GM13976 (cell line): ENCODE results near the gene SETD1A.

Source experiments
- DNase-seq: peaks from one replicate; pipeline ENCODE4 v3.0.0; 2012; ENCODE audit warnings: low spot score
- in situ Hi-C: fragments of 300-500 bp; cut with MboI; formaldehyde crosslinking; loops from one replicate; pipeline ENCODE4 v1.12.0; 2022; ENCODE audit warnings: low sequenced_read_pairs, mixed read lengths, inconsistent platforms; ENCODE audit not compliant: unreplicated experiment
- TF ChIP-seq, protein P1 (sequence below): IDR thresholded peaks from 2 replicates; pipeline ENCODE4 v1.5.1; 2012; ENCODE audit warnings: borderline replicate concordance, mild to moderate bottlenecking; ENCODE audit not compliant: insufficient read depth; ENCODE audit errors: extremely low read depth, missing control alignments, control extremely low read depth

The SETD1A gene

DNA sequence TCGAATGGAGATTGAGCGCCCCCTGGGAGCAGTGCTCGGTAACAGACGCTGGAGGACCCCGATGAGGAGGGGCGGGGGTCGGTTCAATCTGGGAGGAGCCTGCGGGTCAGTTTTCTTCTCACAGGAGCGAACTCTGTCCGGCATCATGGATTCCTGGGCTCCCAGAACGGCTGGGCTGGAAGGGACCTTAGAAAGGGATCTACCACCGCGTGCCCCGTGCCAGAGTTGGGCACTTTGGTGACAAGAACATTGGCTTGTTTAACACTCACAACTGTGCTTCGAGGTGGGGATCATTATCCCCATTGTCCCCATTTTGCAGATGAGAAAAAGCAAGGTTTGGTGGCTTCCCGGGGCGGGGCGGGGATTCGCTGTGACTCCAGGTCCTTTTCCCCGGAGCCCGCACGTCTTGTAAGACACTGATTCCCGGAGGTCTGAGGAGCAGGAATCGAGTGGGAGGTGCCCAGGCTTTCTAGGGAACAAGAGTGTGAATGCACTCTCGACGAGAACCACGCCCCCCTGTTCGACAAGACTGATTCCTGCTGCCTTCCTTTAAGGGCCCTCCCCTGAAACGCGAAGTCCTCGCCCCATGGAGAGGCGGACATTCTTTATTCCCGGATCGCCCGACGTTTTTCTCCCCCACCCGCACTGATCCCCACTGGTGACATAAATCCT, 35.7 kb upstream of the SETD1A start:
- in situ Hi-C loops: no loop called here
- DNase-seq: peak; percentile 80
- TF ChIP-seq, protein P1, sequence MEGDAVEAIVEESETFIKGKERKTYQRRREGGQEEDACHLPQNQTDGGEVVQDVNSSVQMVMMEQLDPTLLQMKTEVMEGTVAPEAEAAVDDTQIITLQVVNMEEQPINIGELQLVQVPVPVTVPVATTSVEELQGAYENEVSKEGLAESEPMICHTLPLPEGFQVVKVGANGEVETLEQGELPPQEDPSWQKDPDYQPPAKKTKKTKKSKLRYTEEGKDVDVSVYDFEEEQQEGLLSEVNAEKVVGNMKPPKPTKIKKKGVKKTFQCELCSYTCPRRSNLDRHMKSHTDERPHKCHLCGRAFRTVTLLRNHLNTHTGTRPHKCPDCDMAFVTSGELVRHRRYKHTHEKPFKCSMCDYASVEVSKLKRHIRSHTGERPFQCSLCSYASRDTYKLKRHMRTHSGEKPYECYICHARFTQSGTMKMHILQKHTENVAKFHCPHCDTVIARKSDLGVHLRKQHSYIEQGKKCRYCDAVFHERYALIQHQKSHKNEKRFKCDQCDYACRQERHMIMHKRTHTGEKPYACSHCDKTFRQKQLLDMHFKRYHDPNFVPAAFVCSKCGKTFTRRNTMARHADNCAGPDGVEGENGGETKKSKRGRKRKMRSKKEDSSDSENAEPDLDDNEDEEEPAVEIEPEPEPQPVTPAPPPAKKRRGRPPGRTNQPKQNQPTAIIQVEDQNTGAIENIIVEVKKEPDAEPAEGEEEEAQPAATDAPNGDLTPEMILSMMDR: peak; percentile 83

DNA sequence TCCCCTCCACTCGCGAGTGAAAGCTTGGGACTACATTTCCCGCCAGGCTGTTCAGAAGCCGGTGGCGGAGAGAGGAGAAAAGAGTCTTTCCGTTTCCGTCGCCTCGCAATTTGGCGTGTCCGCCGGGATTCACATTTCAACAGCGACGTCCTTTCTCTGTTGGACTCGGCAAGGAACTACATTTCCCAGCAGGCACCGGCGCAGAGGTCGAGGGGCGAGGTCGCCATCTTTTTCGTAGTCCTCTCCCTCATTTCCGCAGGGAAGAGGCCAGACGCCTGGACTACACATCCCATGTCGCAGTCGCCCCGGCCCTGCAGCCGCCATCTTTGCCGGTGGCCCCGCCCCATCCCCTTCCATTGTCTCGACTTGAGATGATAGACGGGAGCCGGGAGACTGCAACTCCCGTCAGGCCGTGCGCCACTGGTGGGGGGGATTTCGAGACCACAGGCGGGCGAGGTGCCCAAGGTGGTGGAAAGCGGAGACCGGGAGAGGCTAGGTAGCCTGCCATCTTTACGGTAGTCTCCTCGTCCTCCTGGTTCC, 35.1 kb upstream of the SETD1A start:
- DNase-seq: peak; percentile 94
- TF ChIP-seq, protein P1: no peak
- in situ Hi-C loops: no loop called here

DNA sequence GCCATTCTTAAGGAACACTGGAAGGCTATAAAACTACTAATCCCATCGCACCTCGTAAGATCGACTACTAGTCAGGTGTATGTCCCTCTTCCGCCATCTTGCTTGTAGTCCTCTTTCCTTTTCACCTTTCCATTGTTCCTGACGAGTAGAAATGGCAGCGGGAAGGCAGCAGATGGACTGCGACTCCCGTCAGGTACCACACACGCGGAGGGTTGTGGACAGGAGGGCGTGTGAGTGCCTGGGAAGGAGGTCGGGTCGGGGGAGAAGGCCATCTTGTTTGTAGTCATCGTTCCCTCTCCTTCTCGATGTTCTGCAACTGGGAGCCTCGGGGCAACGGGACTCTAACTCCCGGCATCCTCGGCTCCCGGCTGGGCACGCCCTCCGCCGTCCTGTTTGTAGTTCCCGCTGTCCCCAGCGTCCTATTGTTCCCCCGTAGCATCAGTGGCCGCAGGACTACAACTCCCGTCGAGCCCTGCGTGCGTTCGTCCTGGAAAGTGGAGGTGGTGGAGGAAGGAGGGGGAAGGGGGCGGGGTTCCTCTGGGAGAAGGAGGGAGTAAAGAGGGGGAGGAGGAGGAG, 34.5 kb upstream of the SETD1A start:
- TF ChIP-seq, protein P1: no peak
- DNase-seq: peak; percentile 96
- in situ Hi-C loops: no loop called here

DNA sequence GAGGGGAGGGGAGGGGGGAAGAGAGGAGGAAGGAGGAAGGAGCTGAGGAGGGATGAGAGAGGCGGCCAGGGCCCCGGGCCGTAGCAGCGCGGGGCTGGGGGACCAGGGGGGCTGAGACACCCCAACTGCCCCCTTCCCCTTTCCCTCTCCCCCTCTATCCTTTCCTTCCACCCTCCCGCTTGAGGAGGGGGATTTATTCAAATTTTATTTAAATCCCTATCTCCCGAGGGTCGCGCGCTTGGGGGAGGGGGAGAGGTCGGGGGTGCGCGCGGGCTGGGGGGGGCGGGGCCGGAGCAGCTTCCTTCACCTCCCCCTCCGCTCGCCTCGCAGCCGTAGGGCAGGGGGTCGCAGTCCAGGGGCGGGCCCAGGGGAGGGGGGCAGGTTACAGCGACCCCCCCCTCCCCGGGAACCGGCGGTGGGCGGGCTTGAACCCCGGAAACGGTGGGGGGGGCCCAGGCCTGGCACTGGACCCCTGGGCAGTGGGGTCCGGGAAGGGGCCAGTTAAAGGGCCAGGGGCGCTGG, 33.9 kb upstream of the SETD1A start, which contains the start of gene FBXL19:
Gene FBXL19 (plus strand): TSS at position 19 of the 522 bp plus-strand sequence. CDS start 2,183 bp downstream, outside the sequence.
- TF ChIP-seq, protein P1: no peak
- in situ Hi-C loops: no loop called here
- DNase-seq: no peak

DNA sequence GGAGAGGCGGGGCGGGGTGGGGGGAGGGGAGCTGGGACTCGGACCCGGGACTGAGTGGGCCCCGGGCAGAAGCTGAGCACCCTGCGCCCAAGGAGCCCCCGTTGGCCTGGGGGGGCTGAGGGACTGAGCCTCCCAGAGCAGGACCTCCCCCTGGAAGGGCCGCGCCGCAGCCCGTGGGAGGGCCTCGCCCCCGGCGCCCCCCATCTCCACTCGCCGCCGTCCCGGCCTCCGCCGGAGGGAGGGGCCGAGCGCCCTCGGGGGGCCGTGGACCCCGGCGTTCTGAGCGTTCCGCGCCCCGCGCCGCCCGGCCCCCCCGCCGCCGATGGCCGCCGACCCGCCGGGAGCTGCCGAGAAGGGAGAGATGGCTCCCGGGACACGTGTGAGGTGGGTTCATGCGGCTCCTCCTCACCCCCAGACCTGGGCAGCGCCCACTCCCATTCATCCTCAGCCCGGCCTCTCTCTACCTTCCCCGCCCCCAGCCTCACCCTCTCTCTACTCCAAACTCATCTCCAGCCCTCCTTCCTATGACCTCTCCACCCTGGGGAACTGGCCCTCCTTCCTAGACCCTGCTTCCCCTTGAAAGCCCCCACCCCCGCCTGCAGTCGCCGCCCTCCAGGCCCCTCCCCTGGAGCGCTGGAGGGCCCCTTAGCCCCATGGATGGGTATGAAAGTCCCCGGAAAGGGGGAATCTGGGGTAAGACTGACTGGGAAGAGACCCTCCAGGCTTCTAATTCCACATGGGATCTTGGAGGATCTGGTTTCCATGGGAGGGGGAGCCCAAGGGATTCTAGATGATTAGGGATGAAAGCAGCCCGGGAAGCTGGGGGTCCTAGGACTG, 33.3 kb upstream of the SETD1A start:
- TF ChIP-seq, protein P1: no peak
- in situ Hi-C loops: no loop called here
- peak; percentile 62 for DNase-seq
